HAP-1 (cell line): ENCODE data around the gene GALNT17.
"Not testable (repeated sequence)": the region's sequence is repeated elsewhere in the genome, so short reads cannot be mapped to it uniquely, and the experiment has no call there.

Experiments
- DNase-seq, 2 experiments: peaks; one replicate each; pipeline ENCODE4 v3.0.0-alpha.2; 2016 to 2020; ENCODE audit warnings: low spot score in 2 of 2
- H3K27me3 ChIP-seq: fragments of 250-450 bp; sonication (Bioruptor Pico); 2 replicates; pipeline ENCODE4 v1.5.1; 2020; ENCODE audit warnings: low read depth, mild to moderate bottlenecking, moderate library complexity
- H3K36me3 ChIP-seq: fragments of 250-450 bp; sonication (Bioruptor Pico); replicated peaks from 2 replicates; pipeline ENCODE4 v1.5.1; 2020; ENCODE audit warnings: mild to moderate bottlenecking
- H3K4me1 ChIP-seq: fragments of 250-450 bp; sonication (Bioruptor Pico); 2 replicates; pipeline ENCODE4 v1.5.1; 2020; ENCODE audit warnings: mild to moderate bottlenecking
- H3K4me3 ChIP-seq: fragments of 250-450 bp; sonication (Bioruptor Pico); 2 replicates; pipeline ENCODE4 v1.5.1; 2020; ENCODE audit warnings: mild to moderate bottlenecking, moderate library complexity
- H3K9me3 ChIP-seq: fragments of 250-450 bp; sonication (Bioruptor Pico); 2 replicates; pipeline ENCODE4 v1.5.1; 2020; ENCODE audit warnings: mild to moderate bottlenecking, moderate library complexity
- in situ Hi-C: fragments of 300-500 bp; cut with MboI; formaldehyde crosslinking; loops from 3 replicates; pipeline ENCODE4 v1.14.3; 2020; ENCODE audit warnings: low sequenced_read_pairs, inconsistent platforms, mixed read lengths

GALNT17 gene

GRCh38 chr7:71733107-71733870, 601.3 kb downstream of the GALNT17 start:
- no peaks in the 10 kb centered on the region for H3K27me3 ChIP-seq
- H3K4me3 ChIP-seq = no peak overlapping the region
- peak; percentile 28 to 85 for DNase-seq
- in situ Hi-C loops = no loop called here
- H3K9me3 ChIP-seq = no peaks in the 10 kb centered on the region
- H3K4me1 ChIP-seq = no peaks in the 10 kb centered on the region
- no peaks in the 10 kb centered on the region for H3K36me3 ChIP-seq

GRCh38 chr7:71735961-71736556, 604.1 kb downstream of the GALNT17 start:
- H3K4me1 ChIP-seq = no peaks in the 10 kb centered on the region
- no peak overlapping the region for H3K4me3 ChIP-seq
- no peaks in the 10 kb centered on the region for H3K36me3 ChIP-seq
- H3K27me3 ChIP-seq = no peaks in the 10 kb centered on the region
- peak; percentile 39 to 67 for DNase-seq
- in situ Hi-C loops = loop anchor here (5.0 kb wide), 1 partner anchor 879 kb away; no protein-coding TSS in a partner anchor
- H3K9me3 ChIP-seq = no peaks in the 10 kb centered on the region

- not testable (repeated sequence) for H3K36me3 ChIP-seq, DNase-seq, H3K4me3 ChIP-seq, H3K4me1 ChIP-seq, H3K9me3 ChIP-seq, H3K27me3 ChIP-seq
- in situ Hi-C loops = loop anchor here (5.0 kb wide), 1 partner anchor 881 kb away; no protein-coding TSS in a partner anchor
Observed at GRCh38 chr7:71737931-71738540, 606.1 kb downstream of the GALNT17 start.

GRCh38 chr7:71739520-71740173, 607.7 kb downstream of the GALNT17 start:
- no peak overlapping the region for H3K4me3 ChIP-seq
- no peak for DNase-seq
- H3K27me3 ChIP-seq = no peaks in the 10 kb centered on the region
- H3K4me1 ChIP-seq = no peaks in the 10 kb centered on the region
- in situ Hi-C loops = loop anchor here (5.0 kb wide), 1 partner anchor 882 kb away; no protein-coding TSS in a partner anchor
- H3K9me3 ChIP-seq = no peaks in the 10 kb centered on the region
- no peaks in the 10 kb centered on the region for H3K36me3 ChIP-seq

GRCh38 chr7:71740174-71740560, 608.2 kb downstream of the GALNT17 start:
- Histone ChIP-seq H3K9me3 (no peaks in the 10 kb centered on the region), H3K4me1 (no peaks in the 10 kb centered on the region), H3K36me3 (no peaks in the 10 kb centered on the region), H3K27me3 (no peaks in the 10 kb centered on the region), H3K4me3 (no peak overlapping the region)
- in situ Hi-C loops = no loop called here
- no peak for DNase-seq

- DNase-seq = no peak
- Histone ChIP-seq H3K4me3 (no peak overlapping the region), H3K4me1 (no peaks in the 10 kb centered on the region), H3K27me3 (no peaks in the 10 kb centered on the region), H3K36me3 (no peaks in the 10 kb centered on the region), H3K9me3 (no peaks in the 10 kb centered on the region)
- in situ Hi-C loops = no loop called here
Observed at GRCh38 chr7:71746006-71746405, 614.1 kb downstream of the GALNT17 start.

GRCh38 chr7:71750290-71750689, 618.3 kb downstream of the GALNT17 start:
- Histone ChIP-seq H3K36me3 (no peaks in the 10 kb centered on the region), H3K4me1 (no peaks in the 10 kb centered on the region), H3K9me3 (no peaks in the 10 kb centered on the region), H3K27me3 (no peaks in the 10 kb centered on the region), H3K4me3 (no peak overlapping the region)
- in situ Hi-C loops = no loop called here
- no peak for DNase-seq

- in situ Hi-C loops = no loop called here
- H3K27me3 ChIP-seq = no peaks in the 10 kb centered on the region
Observed at GRCh38 chr7:71752171-71752935, 620.4 kb downstream of the GALNT17 start.

GRCh38 chr7:71753236-71753635, 621.3 kb downstream of the GALNT17 start:
- H3K4me1 ChIP-seq = no peaks in the 10 kb centered on the region
- no peaks in the 10 kb centered on the region for H3K9me3 ChIP-seq
- H3K4me3 ChIP-seq = no peak overlapping the region
- no peaks in the 10 kb centered on the region for H3K27me3 ChIP-seq
- no peaks in the 10 kb centered on the region for H3K36me3 ChIP-seq
- in situ Hi-C loops = no loop called here
- no peak for DNase-seq

More at GRCh38 chr7:71752171-71752935, 620.4 kb downstream of the GALNT17 start:
- Histone ChIP-seq H3K9me3 (no peaks in the 10 kb centered on the region), H3K36me3 (no peaks in the 10 kb centered on the region), H3K4me1 (no peaks in the 10 kb centered on the region), H3K4me3 (no peak overlapping the region)
- peak; percentile 5 to 77 for DNase-seq

- Histone ChIP-seq H3K9me3 (no peaks in the 10 kb centered on the region), H3K4me1 (no peaks in the 10 kb centered on the region), H3K4me3 (no peak overlapping the region), H3K27me3 (no peaks in the 10 kb centered on the region), H3K36me3 (no peaks in the 10 kb centered on the region)
- in situ Hi-C loops = no loop called here
- no peak for DNase-seq
Observed at GRCh38 chr7:71753956-71754664, 622.2 kb downstream of the GALNT17 start.

GRCh38 chr7:71754828-71755227, 622.9 kb downstream of the GALNT17 start:
- no peaks in the 10 kb centered on the region for H3K4me1 ChIP-seq
- H3K27me3 ChIP-seq = no peaks in the 10 kb centered on the region
- H3K4me3 ChIP-seq = no peak overlapping the region
- no peak for DNase-seq
- in situ Hi-C loops = no loop called here
- no peaks in the 10 kb centered on the region for H3K36me3 ChIP-seq
- no peaks in the 10 kb centered on the region for H3K9me3 ChIP-seq

- in situ Hi-C loops = no loop called here
- Histone ChIP-seq H3K9me3 (no peaks in the 10 kb centered on the region), H3K36me3 (no peaks in the 10 kb centered on the region), H3K27me3 (no peaks in the 10 kb centered on the region), H3K4me3 (no peak overlapping the region), H3K4me1 (no peaks in the 10 kb centered on the region)
- DNase-seq = no peak
Observed at GRCh38 chr7:71761336-71761735, 629.4 kb downstream of the GALNT17 start.
